ENCODE measurements around the gene EIF4G3. TPM values are rescaled to one million over a fixed set of nuclear protein-coding genes. Genes with fewer than 3 reads are reported as not detected.

Gene EIF4G3
- total RNA-seq, 2 donors from 2014 or later = 20.8 to 48.8 TPM

DNA sequence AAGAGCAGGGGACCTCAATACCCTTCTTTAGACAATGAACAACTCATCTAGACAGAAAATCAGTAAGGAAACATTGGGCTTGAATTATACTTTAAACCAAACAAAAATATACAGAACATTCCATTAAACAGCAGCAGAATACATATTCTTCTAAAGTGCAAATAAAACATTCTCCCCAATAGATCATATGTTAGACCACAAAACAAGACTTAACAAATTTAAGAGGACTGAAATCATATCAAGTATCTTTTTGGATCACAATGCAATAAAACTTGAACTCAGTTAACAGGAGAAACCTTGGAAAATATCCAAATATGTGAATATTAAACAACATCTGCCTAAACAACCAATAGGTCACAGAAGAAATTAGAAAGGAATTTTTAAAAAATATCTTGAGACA, 341.9 kb downstream of the EIF4G3 start:
- Histone ChIP-seq H3K27ac (no peak overlapping the region), H3K9me3 (no peaks in the 10 kb centered on the region), H3K36me3 (replicated peaks in 1 of 2; ENCODE audit: insufficient read depth in 1 of 2, low read depth in 2 of 2) (no peaks in the 10 kb centered on the region), H3K27me3 (no peaks in the 10 kb centered on the region), H3K4me1 (no peaks in the 10 kb centered on the region), H3K4me3 (no peak overlapping the region)
- ATAC-seq (no peak), DNase-seq (no peak)
- TF ChIP-seq POLR2A (IDR thresholded peaks at IDR 0.05) = no peak
- TF ChIP-seq, protein P1, sequence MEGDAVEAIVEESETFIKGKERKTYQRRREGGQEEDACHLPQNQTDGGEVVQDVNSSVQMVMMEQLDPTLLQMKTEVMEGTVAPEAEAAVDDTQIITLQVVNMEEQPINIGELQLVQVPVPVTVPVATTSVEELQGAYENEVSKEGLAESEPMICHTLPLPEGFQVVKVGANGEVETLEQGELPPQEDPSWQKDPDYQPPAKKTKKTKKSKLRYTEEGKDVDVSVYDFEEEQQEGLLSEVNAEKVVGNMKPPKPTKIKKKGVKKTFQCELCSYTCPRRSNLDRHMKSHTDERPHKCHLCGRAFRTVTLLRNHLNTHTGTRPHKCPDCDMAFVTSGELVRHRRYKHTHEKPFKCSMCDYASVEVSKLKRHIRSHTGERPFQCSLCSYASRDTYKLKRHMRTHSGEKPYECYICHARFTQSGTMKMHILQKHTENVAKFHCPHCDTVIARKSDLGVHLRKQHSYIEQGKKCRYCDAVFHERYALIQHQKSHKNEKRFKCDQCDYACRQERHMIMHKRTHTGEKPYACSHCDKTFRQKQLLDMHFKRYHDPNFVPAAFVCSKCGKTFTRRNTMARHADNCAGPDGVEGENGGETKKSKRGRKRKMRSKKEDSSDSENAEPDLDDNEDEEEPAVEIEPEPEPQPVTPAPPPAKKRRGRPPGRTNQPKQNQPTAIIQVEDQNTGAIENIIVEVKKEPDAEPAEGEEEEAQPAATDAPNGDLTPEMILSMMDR (IDR thresholded peaks at IDR 0.05) = no peak
- intact Hi-C loops (cut with DNase I) = no loop called here

DNA sequence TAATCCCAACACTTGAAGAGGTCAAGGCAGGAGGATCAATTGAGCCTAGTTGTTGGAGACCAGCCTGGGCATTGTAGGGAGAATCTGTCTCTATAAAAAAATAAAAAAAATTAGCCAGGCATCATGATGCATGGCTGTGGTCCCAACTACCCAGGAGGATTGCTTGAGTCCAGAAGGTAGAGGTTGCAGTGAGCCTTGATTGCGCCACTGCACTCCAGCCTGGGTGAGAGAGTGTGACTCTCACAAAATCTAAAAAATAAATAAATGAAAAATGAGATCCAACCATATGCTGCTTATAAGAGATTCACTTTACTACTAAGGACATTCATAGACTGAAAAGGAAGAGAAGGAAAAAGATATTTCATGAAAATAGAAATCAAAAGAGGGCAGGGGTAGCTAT, 342.5 kb downstream of the EIF4G3 start:
- TF ChIP-seq, protein P1 (IDR thresholded peaks at IDR 0.05) = no peak
- TF ChIP-seq POLR2A (IDR thresholded peaks at IDR 0.05) = no peak

DNA sequence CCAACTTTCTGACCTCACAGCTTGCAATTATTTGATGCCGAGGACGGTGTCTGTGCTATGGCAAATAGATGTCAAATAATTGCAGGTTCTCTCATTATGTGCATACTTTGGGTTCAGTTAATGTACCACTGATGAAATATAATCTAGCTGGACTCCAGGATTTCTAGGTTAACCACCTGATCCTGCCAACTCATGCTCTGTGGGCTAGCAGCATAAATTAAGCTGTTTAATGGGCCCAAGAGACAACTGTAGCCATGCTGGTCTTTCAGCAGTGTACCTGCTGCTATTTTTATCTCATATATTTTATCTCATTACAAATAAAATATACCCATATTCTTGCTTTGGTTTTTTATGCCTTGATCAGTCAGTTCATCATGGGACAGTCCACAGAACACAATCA, 346.3 kb downstream of the EIF4G3 start:
- Histone ChIP-seq H3K9me3 (no peaks in the 10 kb centered on the region), H3K4me1 (no peaks in the 10 kb centered on the region), H3K27me3 (no peaks in the 10 kb centered on the region), H3K36me3 (replicated peaks in 1 of 2; ENCODE audit: insufficient read depth in 1 of 2, low read depth in 2 of 2) (no peaks in the 10 kb centered on the region), H3K4me3 (no peak overlapping the region), H3K27ac (no peak overlapping the region)
- DNase-seq (no peak), ATAC-seq (no peak)
- intact Hi-C loops (cut with DNase I) = no loop called here
- TF ChIP-seq, protein P1 (IDR thresholded peaks at IDR 0.05) = no peak
- no peak for TF ChIP-seq POLR2A (IDR thresholded peaks at IDR 0.05)
- 91 to 100% methylated on average over 2 of the region's 2 CpGs for WGBS, 2 donors

More for the DNA sequence above, 342.5 kb downstream of the EIF4G3 start:
- 93 to 95% methylated on average over 1 of the region's 1 CpG for WGBS, 2 donors
- intact Hi-C loops (cut with DNase I) = no loop called here
- H3K27me3 ChIP-seq = no peaks in the 10 kb centered on the region
- no peak overlapping the region for H3K4me3 ChIP-seq
- H3K4me1 ChIP-seq = no peaks in the 10 kb centered on the region
- H3K36me3 ChIP-seq (replicated peaks in 1 of 2; ENCODE audit: insufficient read depth in 1 of 2, low read depth in 2 of 2) = no peaks in the 10 kb centered on the region
- DNase-seq = no peak
- H3K27ac ChIP-seq = no peak overlapping the region
- H3K9me3 ChIP-seq = no peaks in the 10 kb centered on the region
- ATAC-seq = no peak

DNA sequence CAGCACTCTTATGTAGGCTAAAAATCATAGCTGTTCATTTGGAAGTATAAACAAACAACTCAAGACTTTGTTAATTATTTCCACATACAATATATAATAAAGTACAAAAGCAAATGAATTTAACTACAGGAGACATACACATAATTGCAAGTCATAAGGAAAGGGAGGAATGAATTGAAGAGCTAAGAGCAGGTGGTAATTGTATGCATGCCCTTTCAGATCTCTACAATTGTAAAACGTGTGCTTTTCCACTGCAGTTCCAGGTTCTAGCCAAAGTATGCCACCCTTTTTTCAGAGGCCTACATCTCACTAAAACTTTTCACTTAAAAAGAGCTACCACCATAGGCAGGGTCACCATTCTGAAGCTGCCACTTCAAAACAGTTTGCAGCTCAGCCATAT, 346.8 kb downstream of the EIF4G3 start:
- no peaks in the 10 kb centered on the region for H3K9me3 ChIP-seq

DNA sequence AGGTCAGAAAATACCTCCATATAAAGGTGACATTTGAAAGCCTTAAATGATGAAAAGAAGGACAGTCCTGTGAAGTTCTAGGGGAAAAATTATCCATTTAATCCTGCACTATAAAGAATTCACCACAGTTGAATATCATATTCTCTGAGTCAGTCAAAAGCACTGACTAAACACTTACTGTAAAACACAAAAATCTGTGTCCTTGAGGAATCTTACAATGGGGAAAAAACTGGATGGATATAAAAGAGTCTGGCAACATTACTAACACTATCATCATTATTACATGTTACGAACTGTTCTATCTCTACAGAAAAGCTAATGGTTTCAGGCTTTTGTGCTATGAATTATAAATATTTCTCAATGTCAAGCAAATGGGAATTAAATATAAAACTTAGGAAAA, 347.2 kb downstream of the EIF4G3 start:
- DNase-seq (no peak), ATAC-seq (no peak)
- H3K4me1 ChIP-seq = no peaks in the 10 kb centered on the region
- no peaks in the 10 kb centered on the region for H3K36me3 ChIP-seq (replicated peaks in 1 of 2; ENCODE audit: insufficient read depth in 1 of 2, low read depth in 2 of 2)
- H3K27ac ChIP-seq = no peak overlapping the region
- 97% methylated on average over 1 of the region's 1 CpG for WGBS, 2 donors
- no peak overlapping the region for H3K4me3 ChIP-seq
- TF ChIP-seq, protein P1 (IDR thresholded peaks at IDR 0.05) = no peak
- TF ChIP-seq POLR2A (IDR thresholded peaks at IDR 0.05) = no peak
- no peaks in the 10 kb centered on the region for H3K27me3 ChIP-seq
- H3K9me3 ChIP-seq = no peaks in the 10 kb centered on the region
- intact Hi-C loops (cut with DNase I) = no loop called here

More for the DNA sequence above, 346.8 kb downstream of the EIF4G3 start:
- 82 to 93% methylated on average over 1 of the region's 1 CpG for WGBS, 2 donors
- Histone ChIP-seq H3K27ac (no peak overlapping the region), H3K4me3 (no peak overlapping the region), H3K36me3 (replicated peaks in 1 of 2; ENCODE audit: insufficient read depth in 1 of 2, low read depth in 2 of 2) (no peaks in the 10 kb centered on the region), H3K27me3 (no peaks in the 10 kb centered on the region), H3K4me1 (no peaks in the 10 kb centered on the region)
- TF ChIP-seq, protein P1 (IDR thresholded peaks at IDR 0.05) = no peak
- TF ChIP-seq POLR2A (IDR thresholded peaks at IDR 0.05) = no peak
- no peak for DNase-seq
- no peak for ATAC-seq
- intact Hi-C loops (cut with DNase I) = no loop called here
